ENCODE results near the gene LCN2. TPM values are rescaled to one million over a fixed set of nuclear protein-coding genes. Genes with fewer than 3 reads are reported as not detected.

Gene LCN2
- total RNA-seq, 2 experiments from 2014 or later: not detected

DNA sequence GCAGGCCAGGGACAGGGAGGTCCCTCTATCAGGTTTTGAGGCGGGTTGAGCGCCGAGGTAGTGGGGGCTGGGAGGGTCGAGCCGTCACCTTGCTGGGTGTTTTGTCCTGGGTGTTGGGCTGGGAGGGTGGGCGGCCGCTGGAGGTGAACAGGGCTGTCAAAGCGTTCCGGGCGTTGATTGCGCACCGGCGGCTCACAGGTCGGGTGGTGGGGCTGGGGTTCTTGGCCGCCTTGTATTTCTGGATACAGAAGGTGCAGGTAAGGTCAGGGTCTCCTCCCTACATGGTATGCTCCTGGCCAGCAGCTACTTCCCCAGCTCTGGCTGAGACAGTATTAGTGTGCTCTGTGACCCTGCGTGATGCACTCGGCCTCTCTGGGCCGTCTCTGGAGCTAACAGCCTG is 16.9 kb downstream of the LCN2 start:
- Mint-ChIP-seq H3K4me3 (no peak overlapping the region), H3K4me1 (ENCODE audit: low read depth) (peaks cover 10% of the 10 kb centered on the region), H3K36me3 (ENCODE audit: low read depth) (peaks cover 66% of the 10 kb centered on the region), H3K9me3 (no peaks in the 10 kb centered on the region), H3K27me3 (no peaks in the 10 kb centered on the region), H3K27ac (no peak overlapping the region)
- intact Hi-C loops (cut with DNase I, micrococcal nuclease): no loop called here
- ATAC-seq (ENCODE audit: poor library complexity) (no peak), DNase-seq (no peak)
- Histone ChIP-seq H3K27me3 (ENCODE audit: control insufficient read depth in 1 of 2, insufficient read depth in 2 of 2, low read length in 2 of 2) (no peaks in the 10 kb centered on the region), H3K4me3 (ENCODE audit: low read length) (no peak overlapping the region), H3K9me3 (ENCODE audit: control insufficient read depth in 1 of 2, insufficient read depth in 1 of 2, low read length in 2 of 2) (no peaks in the 10 kb centered on the region), H3K4me1 (ENCODE audit: insufficient read depth, low read length) (peaks cover 6% of the 10 kb centered on the region), H3K27ac (ENCODE audit: low read depth in 1 of 2, low read length in 2 of 2) (no peak overlapping the region), H3K36me3 (ENCODE audit: insufficient read depth, low read length) (peaks cover 66% of the 10 kb centered on the region)
- ChIA-PET CTCF (no interaction called here), POLR2A (no interaction called here)
- TF ChIP-seq, protein P1, sequence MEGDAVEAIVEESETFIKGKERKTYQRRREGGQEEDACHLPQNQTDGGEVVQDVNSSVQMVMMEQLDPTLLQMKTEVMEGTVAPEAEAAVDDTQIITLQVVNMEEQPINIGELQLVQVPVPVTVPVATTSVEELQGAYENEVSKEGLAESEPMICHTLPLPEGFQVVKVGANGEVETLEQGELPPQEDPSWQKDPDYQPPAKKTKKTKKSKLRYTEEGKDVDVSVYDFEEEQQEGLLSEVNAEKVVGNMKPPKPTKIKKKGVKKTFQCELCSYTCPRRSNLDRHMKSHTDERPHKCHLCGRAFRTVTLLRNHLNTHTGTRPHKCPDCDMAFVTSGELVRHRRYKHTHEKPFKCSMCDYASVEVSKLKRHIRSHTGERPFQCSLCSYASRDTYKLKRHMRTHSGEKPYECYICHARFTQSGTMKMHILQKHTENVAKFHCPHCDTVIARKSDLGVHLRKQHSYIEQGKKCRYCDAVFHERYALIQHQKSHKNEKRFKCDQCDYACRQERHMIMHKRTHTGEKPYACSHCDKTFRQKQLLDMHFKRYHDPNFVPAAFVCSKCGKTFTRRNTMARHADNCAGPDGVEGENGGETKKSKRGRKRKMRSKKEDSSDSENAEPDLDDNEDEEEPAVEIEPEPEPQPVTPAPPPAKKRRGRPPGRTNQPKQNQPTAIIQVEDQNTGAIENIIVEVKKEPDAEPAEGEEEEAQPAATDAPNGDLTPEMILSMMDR (IDR thresholded peaks at IDR 0.05): no peak

DNA sequence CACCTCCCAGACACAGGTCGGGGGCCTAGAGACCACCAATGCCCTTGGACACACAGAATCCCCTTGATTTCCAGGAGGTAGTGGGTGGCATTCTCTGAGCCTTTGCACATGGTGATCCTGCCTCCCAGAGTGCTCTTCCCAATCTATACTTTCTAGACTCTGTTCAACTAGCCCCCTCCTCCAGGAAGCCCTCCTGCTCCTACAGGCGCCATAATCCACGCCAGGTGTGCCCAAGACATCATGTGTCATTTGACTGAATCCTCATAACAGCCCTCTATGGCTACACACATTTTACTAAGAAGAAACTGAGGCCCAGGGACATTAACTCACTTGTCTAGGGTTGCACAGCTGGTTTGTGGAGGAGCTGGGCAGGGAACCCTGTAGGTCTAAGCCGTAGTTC is 18.0 kb downstream of the LCN2 start:
- peak overlapping the region in 1 of 2 donors; percentile 3 for H3K27ac ChIP-seq (ENCODE audit: low read depth in 1 of 2, low read length in 2 of 2)
- DNase-seq: no peak
- ChIA-PET POLR2A (no interaction called here), CTCF (no interaction called here)
- TF ChIP-seq, protein P1 (IDR thresholded peaks at IDR 0.05): no peak
- Mint-ChIP-seq H3K36me3 (ENCODE audit: low read depth) (peaks cover 63% of the 10 kb centered on the region), H3K27ac (no peak overlapping the region), H3K9me3 (no peaks in the 10 kb centered on the region), H3K27me3 (no peaks in the 10 kb centered on the region), H3K4me3 (no peak overlapping the region), H3K4me1 (ENCODE audit: low read depth) (peaks cover 7% of the 10 kb centered on the region)
- H3K4me3 ChIP-seq (ENCODE audit: low read length): no peak overlapping the region
- H3K36me3 ChIP-seq (ENCODE audit: insufficient read depth, low read length): peaks cover 66% of the 10 kb centered on the region
- ATAC-seq (ENCODE audit: poor library complexity): no peak
- intact Hi-C loops (cut with DNase I, micrococcal nuclease): no loop called here
- H3K27me3 ChIP-seq (ENCODE audit: control insufficient read depth in 1 of 2, insufficient read depth in 2 of 2, low read length in 2 of 2): no peaks in the 10 kb centered on the region
- peaks cover under 1% of the 10 kb centered on the region for H3K4me1 ChIP-seq (ENCODE audit: insufficient read depth, low read length)
- no peaks in the 10 kb centered on the region for H3K9me3 ChIP-seq (ENCODE audit: control insufficient read depth in 1 of 2, insufficient read depth in 1 of 2, low read length in 2 of 2)

DNA sequence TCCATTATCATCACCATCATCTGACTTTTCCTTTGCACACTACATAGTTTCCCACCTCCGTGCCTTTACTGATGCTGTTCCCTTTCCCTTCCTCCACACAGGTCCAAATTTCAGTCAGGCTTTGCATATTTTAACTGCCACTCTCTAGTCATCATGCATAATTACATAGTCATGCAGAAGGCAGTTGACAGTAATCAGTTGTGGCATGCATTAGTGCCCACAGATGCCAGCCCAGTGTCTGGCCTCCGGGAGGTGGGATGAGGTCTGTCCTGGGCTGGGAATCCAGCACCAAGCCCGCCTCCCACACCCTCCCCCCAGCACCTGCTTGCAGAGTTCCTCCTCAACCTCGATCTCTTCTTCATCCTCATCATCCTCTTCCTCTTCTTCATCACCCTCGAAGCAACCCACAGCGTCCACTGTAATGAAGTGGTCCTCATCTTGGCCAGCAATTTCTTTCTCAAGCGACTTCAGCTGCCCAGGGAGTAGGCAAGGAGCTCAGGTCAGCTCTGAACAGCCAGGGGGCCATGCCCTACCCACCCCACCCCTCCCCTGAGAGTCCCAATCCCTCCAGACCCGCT is 19.6 kb downstream of the LCN2 start:
- peaks cover 52% of the 10 kb centered on the region for H3K36me3 ChIP-seq (ENCODE audit: insufficient read depth, low read length)
- Mint-ChIP-seq H3K27me3 (no peaks in the 10 kb centered on the region), H3K4me1 (ENCODE audit: low read depth) (no peaks in the 10 kb centered on the region), H3K27ac (no peak overlapping the region), H3K36me3 (ENCODE audit: low read depth) (peaks cover 62% of the 10 kb centered on the region), H3K9me3 (no peaks in the 10 kb centered on the region), H3K4me3 (no peak overlapping the region)
- intact Hi-C loops (cut with DNase I, micrococcal nuclease): no loop called here
- ChIA-PET CTCF (no interaction called here), POLR2A (interaction anchor here (1.8 kb wide), 1 partner anchor 8 kb away, joined by 6 read pairs; the partner anchor contains the start of gene BBLN)
- H3K4me3 ChIP-seq (ENCODE audit: low read length): no peak overlapping the region
- TF ChIP-seq, protein P1 (IDR thresholded peaks at IDR 0.05): no peak
- no peaks in the 10 kb centered on the region for H3K4me1 ChIP-seq (ENCODE audit: insufficient read depth, low read length)
- H3K27me3 ChIP-seq (ENCODE audit: control insufficient read depth in 1 of 2, insufficient read depth in 2 of 2, low read length in 2 of 2): no peaks in the 10 kb centered on the region
- ATAC-seq (ENCODE audit: poor library complexity) (no peak), DNase-seq (no peak)
- no peaks in the 10 kb centered on the region for H3K9me3 ChIP-seq (ENCODE audit: control insufficient read depth in 1 of 2, insufficient read depth in 1 of 2, low read length in 2 of 2)
- H3K27ac ChIP-seq (ENCODE audit: low read depth in 1 of 2, low read length in 2 of 2): no peak overlapping the region
